GM23338 (cell line): ENCODE results near the gene CHP2.
A peak's percentile ranks its signal among the peaks of the same experiment; 100 is the strongest.

Experiments
- CREB1 ChIP-seq: fragments of 250-450 bp; sonication (Bioruptor Pico); IDR thresholded peaks from 2 replicates; pipeline ENCODE4 v1.5.0; 2020; ENCODE audit warnings: low read depth, mild to moderate bottlenecking, moderate library complexity
- EZH2 ChIP-seq: fragments of 200-600 bp; sonication (generic); IDR thresholded peaks from one replicate; pipeline ENCODE4 v1.8.0; 2017; ENCODE audit warnings: antibody characterized with exemption, mild to moderate bottlenecking, low read depth; ENCODE audit not compliant: unreplicated experiment
- EZH2phosphoT487 ChIP-seq: fragments of 200-600 bp; sonication (generic); IDR thresholded peaks from one replicate; pipeline ENCODE4 v1.8.1; 2018; ENCODE audit warnings: antibody characterized with exemption; ENCODE audit not compliant: unreplicated experiment
- JUNB ChIP-seq: IDR thresholded peaks from one replicate; pipeline ENCODE4 v1.6.1; 2016; ENCODE audit warnings: antibody characterized with exemption; ENCODE audit not compliant: unreplicated experiment
- NANOG ChIP-seq: IDR thresholded peaks from 2 replicates; pipeline ENCODE4 v1.6.1; 2016; ENCODE audit warnings: antibody characterized with exemption, borderline replicate concordance
- POLR2AphosphoS5 ChIP-seq: IDR thresholded peaks from 2 replicates; pipeline ENCODE4 v1.6.1; 2016; ENCODE audit warnings: antibody characterized with exemption, low read depth
- STAT1 ChIP-seq: IDR thresholded peaks from one replicate; pipeline ENCODE4 v1.6.1; 2016; ENCODE audit warnings: antibody characterized with exemption; ENCODE audit not compliant: unreplicated experiment
- ZNF114 ChIP-seq: fragments of 250-450 bp; sonication (Bioruptor Pico); IDR thresholded peaks from 2 replicates; pipeline ENCODE4 v1.5.0; 2020; ENCODE audit warnings: mild to moderate bottlenecking, moderate library complexity
- ZNF331 ChIP-seq: fragments of 250-450 bp; sonication (Bioruptor Pico); IDR thresholded peaks from 2 replicates; pipeline ENCODE4 v1.5.0; 2020; ENCODE audit warnings: low read depth, mild to moderate bottlenecking, moderate library complexity
- TF ChIP-seq, protein P1 (sequence below), 2 experiments: fragments of 200-600 bp in 1 of 2; sonication (generic) in 1 of 2; conservative IDR thresholded peaks; 2 replicates each; pipeline versions ENCODE4 v1.5.1 to v1.6.1; 2016 to 2017; ENCODE audit warnings: antibody characterized with exemption in 2 of 2, low read depth in 2 of 2, mild to moderate bottlenecking in 2 of 2, moderate library complexity in 1 of 2
- TF ChIP-seq, protein P2 (sequence below): IDR thresholded peaks from one replicate; pipeline ENCODE4 v1.6.1; 2018; ENCODE audit warnings: antibody characterized with exemption; ENCODE audit not compliant: unreplicated experiment
- TF ChIP-seq, protein P3 (sequence below): fragments of 250-450 bp; sonication (Bioruptor Pico); IDR thresholded peaks from 2 replicates; pipeline ENCODE4 v1.5.0; 2020; ENCODE audit warnings: mild to moderate bottlenecking, moderate library complexity
- TF ChIP-seq, protein P4 (sequence below): IDR thresholded peaks from 2 replicates; pipeline ENCODE4 v1.6.1; 2016; ENCODE audit warnings: antibody characterized with exemption

DNA sequence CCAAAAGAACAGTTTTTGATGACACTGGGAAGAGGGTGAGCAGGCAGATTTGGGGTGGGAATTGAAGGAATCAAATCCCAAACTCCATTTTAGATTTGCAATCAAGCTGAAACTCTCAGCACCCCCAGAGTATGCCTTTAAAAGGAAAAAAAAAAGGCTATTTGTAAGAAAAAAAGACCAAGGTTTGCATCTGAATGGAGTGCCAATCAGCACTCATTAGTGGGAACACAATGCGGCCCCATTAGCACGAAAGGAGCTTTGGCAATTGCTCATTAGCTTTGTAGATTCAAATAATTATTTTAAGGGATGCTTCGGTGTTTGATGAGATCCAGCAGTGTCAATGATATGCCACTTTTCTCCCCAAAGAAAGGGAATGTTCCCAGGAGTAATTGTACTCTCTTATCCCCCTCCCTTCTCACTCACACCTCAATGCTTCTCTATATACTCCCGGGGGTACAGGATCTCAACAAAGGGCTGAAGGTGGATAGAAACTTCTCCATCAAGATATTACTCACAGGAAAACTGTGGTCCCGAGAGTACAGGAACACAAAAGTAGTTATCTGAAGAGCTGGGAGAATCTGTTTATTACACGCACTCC is 32.2 kb downstream of the CHP2 start:
- TF ChIP-seq POLR2AphosphoS5 (no peak), ZNF114 (CRISPR knock-in tag) (no peak), EZH2 (no peak), JUNB (no peak), STAT1 (no peak), CREB1 (CRISPR knock-in tag) (no peak), EZH2phosphoT487 (no peak), ZNF331 (no peak), NANOG (peak; percentile 100)
- TF ChIP-seq, protein P1, sequence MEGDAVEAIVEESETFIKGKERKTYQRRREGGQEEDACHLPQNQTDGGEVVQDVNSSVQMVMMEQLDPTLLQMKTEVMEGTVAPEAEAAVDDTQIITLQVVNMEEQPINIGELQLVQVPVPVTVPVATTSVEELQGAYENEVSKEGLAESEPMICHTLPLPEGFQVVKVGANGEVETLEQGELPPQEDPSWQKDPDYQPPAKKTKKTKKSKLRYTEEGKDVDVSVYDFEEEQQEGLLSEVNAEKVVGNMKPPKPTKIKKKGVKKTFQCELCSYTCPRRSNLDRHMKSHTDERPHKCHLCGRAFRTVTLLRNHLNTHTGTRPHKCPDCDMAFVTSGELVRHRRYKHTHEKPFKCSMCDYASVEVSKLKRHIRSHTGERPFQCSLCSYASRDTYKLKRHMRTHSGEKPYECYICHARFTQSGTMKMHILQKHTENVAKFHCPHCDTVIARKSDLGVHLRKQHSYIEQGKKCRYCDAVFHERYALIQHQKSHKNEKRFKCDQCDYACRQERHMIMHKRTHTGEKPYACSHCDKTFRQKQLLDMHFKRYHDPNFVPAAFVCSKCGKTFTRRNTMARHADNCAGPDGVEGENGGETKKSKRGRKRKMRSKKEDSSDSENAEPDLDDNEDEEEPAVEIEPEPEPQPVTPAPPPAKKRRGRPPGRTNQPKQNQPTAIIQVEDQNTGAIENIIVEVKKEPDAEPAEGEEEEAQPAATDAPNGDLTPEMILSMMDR (conservative IDR thresholded peaks at IDR 0.05; ENCODE audit: low read depth in 2 of 2) = no peak
- TF ChIP-seq, protein P2, sequence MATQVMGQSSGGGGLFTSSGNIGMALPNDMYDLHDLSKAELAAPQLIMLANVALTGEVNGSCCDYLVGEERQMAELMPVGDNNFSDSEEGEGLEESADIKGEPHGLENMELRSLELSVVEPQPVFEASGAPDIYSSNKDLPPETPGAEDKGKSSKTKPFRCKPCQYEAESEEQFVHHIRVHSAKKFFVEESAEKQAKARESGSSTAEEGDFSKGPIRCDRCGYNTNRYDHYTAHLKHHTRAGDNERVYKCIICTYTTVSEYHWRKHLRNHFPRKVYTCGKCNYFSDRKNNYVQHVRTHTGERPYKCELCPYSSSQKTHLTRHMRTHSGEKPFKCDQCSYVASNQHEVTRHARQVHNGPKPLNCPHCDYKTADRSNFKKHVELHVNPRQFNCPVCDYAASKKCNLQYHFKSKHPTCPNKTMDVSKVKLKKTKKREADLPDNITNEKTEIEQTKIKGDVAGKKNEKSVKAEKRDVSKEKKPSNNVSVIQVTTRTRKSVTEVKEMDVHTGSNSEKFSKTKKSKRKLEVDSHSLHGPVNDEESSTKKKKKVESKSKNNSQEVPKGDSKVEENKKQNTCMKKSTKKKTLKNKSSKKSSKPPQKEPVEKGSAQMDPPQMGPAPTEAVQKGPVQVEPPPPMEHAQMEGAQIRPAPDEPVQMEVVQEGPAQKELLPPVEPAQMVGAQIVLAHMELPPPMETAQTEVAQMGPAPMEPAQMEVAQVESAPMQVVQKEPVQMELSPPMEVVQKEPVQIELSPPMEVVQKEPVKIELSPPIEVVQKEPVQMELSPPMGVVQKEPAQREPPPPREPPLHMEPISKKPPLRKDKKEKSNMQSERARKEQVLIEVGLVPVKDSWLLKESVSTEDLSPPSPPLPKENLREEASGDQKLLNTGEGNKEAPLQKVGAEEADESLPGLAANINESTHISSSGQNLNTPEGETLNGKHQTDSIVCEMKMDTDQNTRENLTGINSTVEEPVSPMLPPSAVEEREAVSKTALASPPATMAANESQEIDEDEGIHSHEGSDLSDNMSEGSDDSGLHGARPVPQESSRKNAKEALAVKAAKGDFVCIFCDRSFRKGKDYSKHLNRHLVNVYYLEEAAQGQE = no peak
- TF ChIP-seq, protein P3, sequence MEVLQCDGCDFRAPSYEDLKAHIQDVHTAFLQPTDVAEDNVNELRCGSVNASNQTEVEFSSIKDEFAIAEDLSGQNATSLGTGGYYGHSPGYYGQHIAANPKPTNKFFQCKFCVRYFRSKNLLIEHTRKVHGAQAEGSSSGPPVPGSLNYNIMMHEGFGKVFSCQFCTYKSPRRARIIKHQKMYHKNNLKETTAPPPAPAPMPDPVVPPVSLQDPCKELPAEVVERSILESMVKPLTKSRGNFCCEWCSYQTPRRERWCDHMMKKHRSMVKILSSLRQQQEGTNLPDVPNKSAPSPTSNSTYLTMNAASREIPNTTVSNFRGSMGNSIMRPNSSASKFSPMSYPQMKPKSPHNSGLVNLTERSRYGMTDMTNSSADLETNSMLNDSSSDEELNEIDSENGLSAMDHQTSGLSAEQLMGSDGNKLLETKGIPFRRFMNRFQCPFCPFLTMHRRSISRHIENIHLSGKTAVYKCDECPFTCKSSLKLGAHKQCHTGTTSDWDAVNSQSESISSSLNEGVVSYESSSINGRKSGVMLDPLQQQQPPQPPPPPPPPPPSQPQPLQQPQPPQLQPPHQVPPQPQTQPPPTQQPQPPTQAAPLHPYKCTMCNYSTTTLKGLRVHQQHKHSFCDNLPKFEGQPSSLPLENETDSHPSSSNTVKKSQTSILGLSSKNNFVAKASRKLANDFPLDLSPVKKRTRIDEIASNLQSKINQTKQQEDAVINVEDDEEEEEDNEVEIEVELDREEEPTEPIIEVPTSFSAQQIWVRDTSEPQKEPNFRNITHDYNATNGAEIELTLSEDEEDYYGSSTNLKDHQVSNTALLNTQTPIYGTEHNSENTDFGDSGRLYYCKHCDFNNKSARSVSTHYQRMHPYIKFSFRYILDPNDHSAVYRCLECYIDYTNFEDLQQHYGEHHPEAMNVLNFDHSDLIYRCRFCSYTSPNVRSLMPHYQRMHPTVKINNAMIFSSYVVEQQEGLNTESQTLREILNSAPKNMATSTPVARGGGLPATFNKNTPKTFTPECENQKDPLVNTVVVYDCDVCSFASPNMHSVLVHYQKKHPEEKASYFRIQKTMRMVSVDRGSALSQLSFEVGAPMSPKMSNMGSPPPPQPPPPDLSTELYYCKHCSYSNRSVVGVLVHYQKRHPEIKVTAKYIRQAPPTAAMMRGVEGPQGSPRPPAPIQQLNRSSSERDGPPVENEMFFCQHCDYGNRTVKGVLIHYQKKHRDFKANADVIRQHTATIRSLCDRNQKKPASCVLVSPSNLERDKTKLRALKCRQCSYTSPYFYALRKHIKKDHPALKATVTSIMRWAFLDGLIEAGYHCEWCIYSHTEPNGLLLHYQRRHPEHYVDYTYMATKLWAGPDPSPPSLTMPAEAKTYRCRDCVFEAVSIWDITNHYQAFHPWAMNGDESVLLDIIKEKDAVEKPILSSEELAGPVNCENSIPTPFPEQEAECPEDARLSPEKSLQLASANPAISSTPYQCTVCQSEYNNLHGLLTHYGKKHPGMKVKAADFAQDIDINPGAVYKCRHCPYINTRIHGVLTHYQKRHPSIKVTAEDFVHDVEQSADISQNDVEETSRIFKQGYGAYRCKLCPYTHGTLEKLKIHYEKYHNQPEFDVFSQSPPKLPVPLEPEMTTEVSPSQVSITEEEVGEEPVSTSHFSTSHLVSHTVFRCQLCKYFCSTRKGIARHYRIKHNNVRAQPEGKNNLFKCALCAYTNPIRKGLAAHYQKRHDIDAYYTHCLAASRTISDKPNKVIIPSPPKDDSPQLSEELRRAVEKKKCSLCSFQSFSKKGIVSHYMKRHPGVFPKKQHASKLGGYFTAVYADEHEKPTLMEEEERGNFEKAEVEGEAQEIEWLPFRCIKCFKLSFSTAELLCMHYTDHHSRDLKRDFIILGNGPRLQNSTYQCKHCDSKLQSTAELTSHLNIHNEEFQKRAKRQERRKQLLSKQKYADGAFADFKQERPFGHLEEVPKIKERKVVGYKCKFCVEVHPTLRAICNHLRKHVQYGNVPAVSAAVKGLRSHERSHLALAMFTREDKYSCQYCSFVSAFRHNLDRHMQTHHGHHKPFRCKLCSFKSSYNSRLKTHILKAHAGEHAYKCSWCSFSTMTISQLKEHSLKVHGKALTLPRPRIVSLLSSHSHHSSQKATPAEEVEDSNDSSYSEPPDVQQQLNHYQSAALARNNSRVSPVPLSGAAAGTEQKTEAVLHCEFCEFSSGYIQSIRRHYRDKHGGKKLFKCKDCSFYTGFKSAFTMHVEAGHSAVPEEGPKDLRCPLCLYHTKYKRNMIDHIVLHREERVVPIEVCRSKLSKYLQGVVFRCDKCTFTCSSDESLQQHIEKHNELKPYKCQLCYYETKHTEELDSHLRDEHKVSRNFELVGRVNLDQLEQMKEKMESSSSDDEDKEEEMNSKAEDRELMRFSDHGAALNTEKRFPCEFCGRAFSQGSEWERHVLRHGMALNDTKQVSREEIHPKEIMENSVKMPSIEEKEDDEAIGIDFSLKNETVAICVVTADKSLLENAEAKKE (CRISPR knock-in tag) = no peak
- TF ChIP-seq, protein P4, sequence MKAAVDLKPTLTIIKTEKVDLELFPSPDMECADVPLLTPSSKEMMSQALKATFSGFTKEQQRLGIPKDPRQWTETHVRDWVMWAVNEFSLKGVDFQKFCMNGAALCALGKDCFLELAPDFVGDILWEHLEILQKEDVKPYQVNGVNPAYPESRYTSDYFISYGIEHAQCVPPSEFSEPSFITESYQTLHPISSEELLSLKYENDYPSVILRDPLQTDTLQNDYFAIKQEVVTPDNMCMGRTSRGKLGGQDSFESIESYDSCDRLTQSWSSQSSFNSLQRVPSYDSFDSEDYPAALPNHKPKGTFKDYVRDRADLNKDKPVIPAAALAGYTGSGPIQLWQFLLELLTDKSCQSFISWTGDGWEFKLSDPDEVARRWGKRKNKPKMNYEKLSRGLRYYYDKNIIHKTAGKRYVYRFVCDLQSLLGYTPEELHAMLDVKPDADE = no peak
